ENCODE results near the gene DOCK10.

Gene DOCK10

DNA sequence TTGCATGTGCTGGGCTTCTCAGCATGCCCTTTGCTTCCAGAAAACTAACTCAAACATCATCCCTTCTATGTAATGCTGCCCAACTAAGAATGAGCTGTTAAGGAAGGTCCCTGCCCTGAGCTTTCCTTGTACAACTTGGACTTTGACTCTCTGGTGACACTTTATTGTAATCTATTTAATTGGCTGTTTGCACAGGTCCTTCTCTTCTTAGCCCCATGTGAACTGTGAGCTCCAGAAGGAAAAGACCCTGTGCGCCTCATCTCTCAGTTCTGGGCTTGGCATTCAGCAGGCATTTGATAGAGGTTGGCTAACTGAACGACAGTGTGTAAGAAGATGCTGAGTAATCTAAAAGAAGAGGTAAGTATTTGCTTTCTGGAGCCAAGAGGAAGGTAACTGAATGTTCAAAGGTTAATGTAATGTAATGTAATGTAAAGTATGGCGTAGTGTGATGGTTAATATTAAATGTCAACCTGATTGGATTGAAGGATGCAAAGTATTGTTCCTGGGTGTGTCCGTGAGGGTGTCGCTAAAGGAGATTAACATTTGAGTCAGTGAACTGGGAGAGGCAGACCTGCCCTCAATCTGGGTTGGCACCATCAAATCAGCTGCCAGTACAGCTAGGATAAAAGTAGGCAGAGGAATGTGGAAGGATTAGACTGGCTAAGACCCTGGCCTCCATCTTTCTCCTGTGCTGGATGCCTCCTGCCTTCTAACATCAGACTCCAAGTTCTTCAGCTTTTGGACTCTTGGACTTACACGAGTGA lies 265.3 kb downstream of the DOCK10 start:
- DNase-seq (ENCODE audit: insufficient read length, low spot score) (no peak), FAIRE-seq (no peak)
- TF ChIP-seq, protein P1, sequence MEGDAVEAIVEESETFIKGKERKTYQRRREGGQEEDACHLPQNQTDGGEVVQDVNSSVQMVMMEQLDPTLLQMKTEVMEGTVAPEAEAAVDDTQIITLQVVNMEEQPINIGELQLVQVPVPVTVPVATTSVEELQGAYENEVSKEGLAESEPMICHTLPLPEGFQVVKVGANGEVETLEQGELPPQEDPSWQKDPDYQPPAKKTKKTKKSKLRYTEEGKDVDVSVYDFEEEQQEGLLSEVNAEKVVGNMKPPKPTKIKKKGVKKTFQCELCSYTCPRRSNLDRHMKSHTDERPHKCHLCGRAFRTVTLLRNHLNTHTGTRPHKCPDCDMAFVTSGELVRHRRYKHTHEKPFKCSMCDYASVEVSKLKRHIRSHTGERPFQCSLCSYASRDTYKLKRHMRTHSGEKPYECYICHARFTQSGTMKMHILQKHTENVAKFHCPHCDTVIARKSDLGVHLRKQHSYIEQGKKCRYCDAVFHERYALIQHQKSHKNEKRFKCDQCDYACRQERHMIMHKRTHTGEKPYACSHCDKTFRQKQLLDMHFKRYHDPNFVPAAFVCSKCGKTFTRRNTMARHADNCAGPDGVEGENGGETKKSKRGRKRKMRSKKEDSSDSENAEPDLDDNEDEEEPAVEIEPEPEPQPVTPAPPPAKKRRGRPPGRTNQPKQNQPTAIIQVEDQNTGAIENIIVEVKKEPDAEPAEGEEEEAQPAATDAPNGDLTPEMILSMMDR (IDR thresholded peaks at IDR 0.05; ENCODE audit: insufficient read depth, missing control alignments): no peak

DNA sequence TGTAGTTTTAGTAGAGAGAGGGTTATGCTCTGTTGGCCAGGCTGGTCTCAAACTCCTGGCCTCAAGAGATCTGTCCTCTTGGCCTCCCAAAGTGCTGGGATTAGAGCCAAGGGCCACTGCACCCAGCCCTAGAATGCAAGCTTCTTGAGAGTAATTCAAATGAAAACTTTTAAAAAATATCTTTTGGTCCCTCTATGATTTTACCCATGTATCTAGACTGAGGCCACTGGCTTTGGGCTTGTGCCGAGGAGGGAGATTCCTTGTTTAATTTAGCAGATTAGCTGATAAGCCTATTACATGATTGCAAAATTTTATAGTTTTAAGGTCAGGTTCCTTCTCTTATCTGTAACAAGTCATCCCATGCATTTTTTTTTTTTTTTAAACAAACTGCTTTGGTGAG lies 266.6 kb downstream of the DOCK10 start:
- FAIRE-seq (no peak), DNase-seq (ENCODE audit: insufficient read length, low spot score) (no peak)
- TF ChIP-seq, protein P1 (IDR thresholded peaks at IDR 0.05; ENCODE audit: insufficient read depth, missing control alignments): no peak

DNA sequence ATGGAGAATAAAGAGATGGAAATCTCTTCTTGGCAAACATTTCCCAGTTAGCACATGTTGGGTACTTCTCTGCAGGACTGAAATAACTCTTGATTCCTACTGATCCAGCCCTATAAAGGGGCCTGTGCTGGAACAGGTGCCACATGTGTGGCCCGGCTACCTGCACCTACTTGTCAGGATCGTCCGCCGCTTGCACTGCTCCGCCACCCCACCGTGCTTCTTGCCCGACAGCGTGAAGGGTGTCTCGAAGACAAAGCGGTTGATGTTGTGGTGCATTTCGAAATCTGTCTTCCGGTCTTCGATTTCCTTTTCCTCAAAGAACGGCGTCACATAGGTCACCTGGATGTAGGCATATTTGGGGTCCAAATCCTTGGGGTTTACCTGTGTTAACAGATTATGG lies 267.5 kb downstream of the DOCK10 start:
- DNase-seq (ENCODE audit: insufficient read length, low spot score) (no peak), FAIRE-seq (no peak)
- TF ChIP-seq, protein P1 (IDR thresholded peaks at IDR 0.05; ENCODE audit: insufficient read depth, missing control alignments): no peak

DNA sequence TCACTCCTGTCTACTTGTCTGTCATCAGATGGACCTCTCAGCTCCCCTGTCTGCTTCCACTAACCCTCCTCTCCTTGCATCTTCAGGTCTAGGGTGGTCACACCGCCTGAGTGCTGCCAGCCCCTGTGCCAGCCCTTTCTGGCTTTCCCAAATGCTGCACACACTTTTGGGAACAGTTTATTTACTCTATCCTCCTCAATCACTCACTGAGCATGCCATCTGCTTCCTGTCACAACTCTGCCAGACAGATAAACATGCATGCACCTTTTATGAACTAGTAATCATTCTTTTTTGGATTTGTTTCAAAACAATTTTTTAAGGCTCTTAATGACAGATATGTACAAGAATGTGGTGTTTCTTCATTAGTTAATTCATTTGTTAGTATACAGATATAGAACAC lies 269.8 kb downstream of the DOCK10 start:
- no peak for DNase-seq (ENCODE audit: insufficient read length, low spot score)
- TF ChIP-seq, protein P1 (IDR thresholded peaks at IDR 0.05; ENCODE audit: insufficient read depth, missing control alignments): no peak
- FAIRE-seq: no peak

DNA sequence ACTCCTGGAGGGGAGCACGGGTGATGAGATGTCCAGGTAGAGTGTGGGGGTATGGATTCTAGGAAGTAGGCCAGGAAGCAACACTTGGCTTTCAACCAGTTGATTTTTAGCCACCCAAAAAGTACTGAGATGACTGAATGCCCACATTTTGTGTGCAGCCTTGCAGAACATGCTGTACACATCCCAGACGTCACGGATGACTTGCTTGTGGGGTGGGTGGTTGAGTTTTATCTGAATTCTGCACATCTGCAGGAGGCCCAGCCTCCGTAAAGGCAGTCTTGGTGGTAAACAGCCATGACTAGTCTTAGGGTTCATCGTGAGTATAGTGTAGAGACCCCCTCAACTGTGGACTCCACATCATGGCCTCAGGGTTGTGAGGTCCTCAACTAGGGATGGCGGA lies 272.8 kb downstream of the DOCK10 start:
- TF ChIP-seq, protein P1 (IDR thresholded peaks at IDR 0.05; ENCODE audit: insufficient read depth, missing control alignments): no peak

DNA sequence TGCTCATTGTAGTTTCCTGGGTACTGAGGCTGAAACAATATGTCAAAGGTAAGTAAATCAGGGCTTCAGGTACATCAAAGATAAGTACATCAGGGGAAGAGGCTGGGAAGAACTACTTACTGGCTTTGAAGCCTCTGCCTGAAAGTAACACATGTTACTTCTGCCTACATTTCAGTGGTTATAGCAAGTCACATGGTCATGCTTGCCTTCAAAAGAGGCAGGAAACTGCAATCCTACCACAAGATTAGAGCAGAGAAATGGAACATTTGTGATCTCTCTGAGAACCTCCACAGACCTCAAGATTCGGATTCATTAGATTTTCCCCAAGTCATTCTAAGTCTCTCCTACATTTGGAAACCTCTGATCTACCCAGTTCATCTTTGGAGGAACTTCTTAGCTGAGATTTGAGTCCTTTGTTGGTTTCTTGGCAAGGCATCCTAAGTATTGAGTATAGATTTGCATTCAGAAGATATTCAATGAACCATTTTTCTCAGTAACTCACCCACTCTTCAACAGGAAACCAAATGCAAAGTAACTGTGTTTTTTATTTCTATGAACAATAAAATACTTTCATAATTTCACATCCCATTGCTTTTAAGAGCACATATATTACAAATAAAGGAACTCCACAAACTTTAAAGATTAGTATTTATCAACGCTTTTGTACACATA lies 277.6 kb downstream of the DOCK10 start:
- TF ChIP-seq, protein P1 (IDR thresholded peaks at IDR 0.05; ENCODE audit: insufficient read depth, missing control alignments): no peak
- FAIRE-seq: no peak
- DNase-seq (ENCODE audit: insufficient read length, low spot score): no peak

More for the DNA sequence above, 272.8 kb downstream of the DOCK10 start:
- FAIRE-seq: no peak
- DNase-seq (ENCODE audit: insufficient read length, low spot score): no peak

All from D721Med (cell line).